NCI-H1092 treated with DMSO at 0.1 percent for 48 hours (cell line): ENCODE results near the gene CKAP2.
"Not testable (repeated sequence)": the region's sequence is repeated elsewhere in the genome, so short reads cannot be mapped to it uniquely, and the experiment has no call there.

Experiments
- DNase-seq: peaks from one replicate; lab custom pipeline; 2025; lab: John Stamatoyannopoulos, UW

The CKAP2 gene

DNA sequence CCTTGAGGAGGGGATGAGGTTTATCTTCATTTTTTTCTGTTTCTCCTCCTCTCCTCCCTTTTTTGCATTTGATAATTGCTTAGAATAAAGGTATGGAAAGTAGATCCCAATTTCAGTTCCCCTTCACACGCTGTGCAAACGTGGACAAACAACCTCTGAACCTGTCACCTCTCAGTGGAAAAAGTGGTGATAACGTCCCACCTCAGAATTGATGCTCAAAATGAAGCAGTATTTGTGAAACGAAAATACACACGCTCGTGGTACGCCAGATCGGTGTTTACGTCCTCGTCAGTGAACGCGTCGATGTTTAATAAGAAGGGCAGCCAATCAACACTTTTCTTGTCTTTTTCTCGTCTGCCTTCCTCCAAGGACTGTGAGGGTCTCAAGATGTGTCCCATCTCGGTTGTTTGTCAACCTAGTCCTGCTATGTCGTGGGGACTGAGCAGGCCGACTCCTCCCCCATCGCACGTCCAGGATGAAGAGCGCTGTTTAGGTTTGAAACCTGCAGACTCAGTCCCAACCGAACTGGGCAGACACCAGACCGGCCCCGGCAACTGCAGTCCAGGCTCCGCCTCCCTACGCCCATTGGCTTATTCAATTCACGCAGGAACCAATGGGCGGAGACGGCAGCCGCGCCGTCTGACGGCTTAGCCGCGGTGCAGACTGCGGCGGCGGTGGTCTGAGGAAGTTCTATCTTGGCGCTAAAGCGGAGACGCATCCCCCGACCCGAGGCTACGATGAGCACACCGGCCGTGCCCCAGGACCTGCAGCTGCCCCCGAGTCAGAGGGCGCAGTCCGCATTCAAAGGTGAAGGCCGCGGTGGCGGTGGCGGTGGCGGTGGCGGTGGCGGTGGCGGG lies at the start of gene CKAP2:
CKAP2 (plus strand) TSS at position 659 of the 857 bp plus-strand sequence; CDS start at position 738, 79 bp downstream.
- DNase-seq, result peak; percentile 91

DNA sequence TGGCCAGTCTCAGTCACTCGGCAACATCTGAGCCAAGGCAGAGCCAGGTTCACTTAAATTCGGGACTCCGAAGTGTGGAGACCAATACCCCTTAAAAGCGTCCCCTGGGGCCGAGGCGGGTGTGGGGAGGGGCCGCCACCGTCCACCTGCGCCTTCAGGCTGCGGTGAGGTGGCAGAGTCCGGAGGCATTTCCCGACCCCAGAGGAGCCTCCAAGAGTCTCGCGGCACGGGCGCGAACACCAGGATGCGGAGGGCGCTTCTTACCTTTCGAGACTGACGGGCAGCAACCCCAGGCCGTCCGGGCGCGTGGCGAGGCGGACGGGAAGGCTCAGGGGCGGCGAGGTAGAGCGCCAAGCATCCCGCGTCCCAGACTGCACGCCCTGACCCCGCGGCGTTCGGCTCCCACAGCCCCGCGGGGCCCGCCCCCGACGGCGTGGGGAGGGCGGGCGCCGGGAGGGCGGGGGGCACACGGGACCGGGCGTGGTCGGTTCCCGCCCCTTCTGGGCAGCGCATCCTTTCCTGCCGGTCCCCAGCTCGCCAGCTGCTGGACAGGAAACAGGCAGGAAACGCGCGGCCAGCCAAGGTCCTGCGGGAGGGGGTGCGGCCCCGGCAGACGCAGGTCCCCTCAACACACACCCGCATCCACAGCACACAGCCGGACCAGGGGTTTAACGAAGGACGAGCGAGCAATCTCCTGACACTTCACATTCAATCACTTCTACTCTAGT lies 49.3 kb upstream of the CKAP2 start, which contains the start of gene THSD1:
THSD1 (minus strand) TSS at position 406 of the 728 bp plus-strand sequence. CDS start 3,572 bp downstream, outside the sequence.
- DNase-seq, result no peak

- no peak for DNase-seq
Observed at GRCh38 chr13:52406629-52407028, 48.6 kb upstream of the CKAP2 start.

DNA sequence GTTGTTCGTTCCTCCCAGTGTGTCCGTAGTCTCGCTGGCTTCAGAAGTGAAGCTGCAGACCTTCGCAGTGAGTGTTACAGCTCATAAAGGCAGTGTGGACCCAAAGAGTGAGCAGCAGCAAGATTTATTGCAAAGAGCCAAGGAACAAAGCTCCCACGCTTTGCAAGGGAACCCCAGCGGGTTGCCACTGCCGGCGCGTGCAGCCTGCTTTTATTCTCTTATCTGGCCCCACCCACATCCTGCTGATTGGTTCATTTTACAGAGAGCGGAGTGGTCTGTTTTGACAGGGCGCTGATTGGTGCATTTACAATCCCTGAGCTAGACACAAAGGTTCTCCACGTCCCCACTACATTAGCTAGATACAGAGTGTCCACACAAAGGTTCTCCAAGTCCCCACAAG lies 47.8 kb upstream of the CKAP2 start:
- not testable (repeated sequence) for DNase-seq

DNA sequence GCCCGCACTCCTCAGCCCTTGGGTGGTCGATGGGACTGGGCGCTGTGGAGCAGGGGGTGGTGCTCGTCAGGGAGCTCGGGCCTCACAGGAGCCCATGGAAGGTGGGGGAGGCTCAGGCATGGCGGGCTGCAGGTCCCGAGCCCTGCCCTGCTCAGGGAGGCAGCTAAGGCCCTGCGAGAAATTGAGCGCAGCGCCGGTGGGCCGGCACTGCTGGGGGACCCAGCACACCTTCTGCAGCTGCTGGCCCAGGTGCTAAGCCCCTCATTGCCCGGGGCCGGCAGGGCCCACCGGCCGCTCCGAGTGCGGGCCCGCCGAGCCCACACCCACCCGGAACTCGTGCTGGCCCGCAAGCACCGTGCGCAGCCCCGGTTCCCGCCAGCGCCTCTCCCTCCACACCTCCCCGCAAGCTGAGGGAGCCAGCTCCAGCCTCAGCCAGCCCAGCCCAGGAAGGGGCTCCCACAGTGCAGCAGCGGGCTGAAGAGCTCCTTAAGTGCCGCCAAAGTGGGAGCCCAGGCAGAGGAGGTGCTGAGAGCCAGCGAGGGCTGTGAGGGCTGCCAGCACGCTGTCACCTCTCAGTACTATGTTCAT lies 47.1 kb upstream of the CKAP2 start:
- not testable (repeated sequence) for DNase-seq

GRCh38 chr13:52411629-52412028 lies 43.6 kb upstream of the CKAP2 start:
- no peak for DNase-seq

GRCh38 chr13:52412128-52412527 lies 43.1 kb upstream of the CKAP2 start:
- no peak for DNase-seq

- DNase-seq, result no peak
Observed at GRCh38 chr13:52414051-52414450, 41.2 kb upstream of the CKAP2 start.

GRCh38 chr13:52414963-52415362 lies 40.3 kb upstream of the CKAP2 start:
- no peak for DNase-seq

- no peak for DNase-seq
Observed at GRCh38 chr13:52419080-52419479, 36.2 kb upstream of the CKAP2 start.

GRCh38 chr13:52421216-52421615 lies 34.1 kb upstream of the CKAP2 start:
- DNase-seq, result no peak

- no peak for DNase-seq
Observed at GRCh38 chr13:52428295-52428694, 27.0 kb upstream of the CKAP2 start.

DNA sequence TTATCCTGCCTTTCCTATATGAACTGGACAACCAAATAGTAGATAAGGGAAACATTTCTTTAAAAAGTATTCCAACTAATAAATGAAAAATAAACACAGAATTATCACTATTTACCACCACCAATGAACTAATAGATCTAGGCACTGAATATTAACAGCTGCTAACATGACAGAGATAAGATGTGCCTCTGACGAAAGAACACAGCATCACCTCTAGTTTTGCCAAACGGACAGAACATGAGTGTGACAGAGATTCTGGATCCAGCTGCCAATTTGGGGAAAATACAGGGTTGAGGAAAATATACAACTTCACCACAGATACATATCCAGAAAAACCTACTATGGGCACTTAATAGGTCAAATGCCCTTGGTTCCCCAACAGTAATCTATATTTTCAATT lies 22.8 kb upstream of the CKAP2 start:
- DNase-seq, result no peak

GRCh38 chr13:52446265-52446664 lies 9.0 kb upstream of the CKAP2 start:
- DNase-seq, result no peak

DNA sequence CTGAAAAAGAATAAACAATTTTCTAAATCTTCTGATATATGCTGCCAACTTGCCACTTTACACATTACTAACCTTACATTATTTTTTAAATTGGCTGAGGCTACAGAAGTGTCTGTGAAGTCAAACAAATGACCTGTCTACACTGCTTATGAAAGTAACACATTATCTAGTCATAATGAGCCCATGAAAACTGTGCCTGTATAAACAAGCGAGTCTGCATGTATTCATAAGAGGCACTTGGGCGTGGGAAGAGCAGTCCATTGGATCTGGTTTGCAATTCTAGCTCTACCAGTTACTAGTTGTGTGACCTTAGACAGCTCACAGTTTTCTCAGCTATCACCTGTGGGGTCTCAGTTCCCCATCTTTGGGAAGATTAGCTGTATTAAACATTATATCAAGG lies 7.9 kb upstream of the CKAP2 start:
- peak; percentile 25 for DNase-seq

GRCh38 chr13:52447815-52448552 lies 7.3 kb upstream of the CKAP2 start:
- DNase-seq, result no peak

- no peak for DNase-seq
Observed at GRCh38 chr13:52449331-52450011, 5.8 kb upstream of the CKAP2 start.

- DNase-seq, result peak; percentile 91
Observed at GRCh38 chr13:52450012-52450792, 5.1 kb upstream of the CKAP2 start, which contains the start of gene VPS36. VPS36 (minus strand) TSS chr13:52450634; CDS start chr13:52450594, 40 bp downstream.

- DNase-seq, result no peak
Observed at GRCh38 chr13:52450793-52451116, 4.5 kb upstream of the CKAP2 start.

DNA sequence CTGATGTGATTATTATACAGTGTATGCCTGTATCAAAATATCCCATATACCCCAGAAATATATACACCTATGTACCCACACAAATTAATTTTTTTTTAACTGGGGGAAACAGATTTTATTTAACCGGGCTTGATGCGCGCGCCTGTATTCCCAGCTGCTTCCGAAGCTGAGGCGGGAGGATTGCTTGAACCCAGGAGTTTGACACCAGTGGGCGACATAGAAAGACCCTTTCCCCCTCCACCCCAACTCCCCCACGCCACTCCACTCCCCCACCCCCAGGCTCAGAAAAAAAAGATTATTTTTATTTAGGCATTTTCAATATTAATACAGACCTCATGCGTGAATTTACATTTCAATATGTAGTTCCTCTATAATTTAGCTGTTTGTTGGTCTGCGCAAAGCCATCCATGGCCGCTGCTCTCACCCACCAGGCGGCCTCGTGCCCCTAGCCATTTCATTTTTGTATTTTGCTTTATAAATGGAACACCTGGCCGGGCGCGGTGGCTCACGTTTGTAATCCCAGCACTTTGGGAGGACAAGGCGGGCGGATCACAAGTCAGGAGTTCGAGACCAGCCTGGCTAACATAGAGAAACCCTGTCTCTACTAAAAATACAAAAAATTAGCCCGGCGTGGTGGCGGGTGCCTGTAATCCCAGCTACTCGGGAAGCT lies 4.0 kb upstream of the CKAP2 start:
- DNase-seq, result no peak
